Calu3 (cell line): Measurements from ENCODE around the gene BICDL1. TPM values are rescaled to one million over a fixed set of nuclear protein-coding genes. Genes with fewer than 3 reads are reported as not detected.

Experiments
- BruUV-seq: library from RNA; stranded (reverse); fragments of 400-500 nt; replicated peaks from 2 replicates; lab custom pipeline; 2021; lab: Mats Ljungman, UMichigan
- CTCF ChIA-PET: fragments of 300-600 bp; sonication (Branson Sonifier 250); formaldehyde crosslinking; loops from one replicate; lab custom pipeline; 2022; ENCODE audit warnings: antibody characterized with exemption; lab: Charles Lee
- DNase-seq: peaks from one replicate; pipeline ENCODE4 v3.0.0; 2022
- H3K27ac Mint-ChIP-seq: one replicate; pipeline ENCODE4 v1.8.0; 2022; ENCODE audit warnings: mixed read lengths; ENCODE audit not compliant: unreplicated experiment
- H3K27me3 Mint-ChIP-seq: one replicate; pipeline ENCODE4 v1.8.0; 2022; ENCODE audit warnings: mixed read lengths; ENCODE audit not compliant: unreplicated experiment
- H3K36me3 Mint-ChIP-seq: one replicate; pipeline ENCODE4 v1.8.0; 2022; ENCODE audit warnings: mild to moderate bottlenecking, moderate library complexity, mixed read lengths; ENCODE audit not compliant: insufficient read depth, unreplicated experiment
- H3K4me1 Mint-ChIP-seq: one replicate; pipeline ENCODE4 v1.8.0; 2022; ENCODE audit warnings: mild to moderate bottlenecking, low read depth, mixed read lengths; ENCODE audit not compliant: unreplicated experiment
- H3K4me3 Mint-ChIP-seq: one replicate; pipeline ENCODE4 v1.8.0; 2022; ENCODE audit warnings: mild to moderate bottlenecking, low read depth, moderate library complexity, mixed read lengths; ENCODE audit not compliant: unreplicated experiment
- H3K9me3 Mint-ChIP-seq: one replicate; pipeline ENCODE4 v1.8.0; 2022; ENCODE audit warnings: low read depth, mixed read lengths; ENCODE audit not compliant: unreplicated experiment
- intact Hi-C: fragments of 100-400 bp; cut with micrococcal nuclease; formaldehyde crosslinking; loops from one replicate; pipeline ENCODE4 v1.10.0; 2022; ENCODE audit not compliant: unreplicated experiment
- total RNA-seq: library from RNA; stranded (reverse); gene quantifications from 2 replicates; pipeline ENCODE4 v1.2.3, GENCODE V29; 2022
- TF ChIP-seq, protein P1 (sequence below): fragments of 200-600 bp; IDR thresholded peaks from one replicate; pipeline ENCODE4 v1.8.0; 2022; ENCODE audit warnings: antibody characterized with exemption; ENCODE audit not compliant: unreplicated experiment

The BICDL1 gene
- total RNA-seq, 1 experiment from 2014 or later, result 25.7 TPM

DNA sequence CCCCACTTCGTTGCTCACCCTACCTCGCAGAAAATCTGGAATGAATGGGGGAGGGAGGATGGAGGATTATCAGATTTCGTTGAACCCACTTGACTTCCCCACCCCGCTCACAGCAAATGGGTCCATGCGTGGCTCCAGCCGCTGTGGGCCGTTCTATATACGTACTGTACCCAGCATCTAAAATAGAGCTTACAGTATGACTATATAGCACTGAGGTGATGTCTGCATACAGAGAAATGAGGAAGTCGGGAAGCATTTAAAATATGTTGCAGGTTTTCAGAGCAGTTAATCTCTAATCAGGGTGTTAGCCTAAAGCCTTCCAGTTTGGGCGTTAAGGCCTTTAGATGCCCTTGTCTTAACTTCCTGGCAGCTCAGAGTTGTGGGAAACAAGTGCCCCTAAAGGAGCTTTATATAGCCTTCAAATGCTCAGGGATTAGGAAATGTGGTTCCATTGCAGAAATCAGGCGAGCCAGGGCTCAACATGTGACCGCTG lies 1.4 kb downstream of the BICDL1 start:
- TF ChIP-seq, protein P1, sequence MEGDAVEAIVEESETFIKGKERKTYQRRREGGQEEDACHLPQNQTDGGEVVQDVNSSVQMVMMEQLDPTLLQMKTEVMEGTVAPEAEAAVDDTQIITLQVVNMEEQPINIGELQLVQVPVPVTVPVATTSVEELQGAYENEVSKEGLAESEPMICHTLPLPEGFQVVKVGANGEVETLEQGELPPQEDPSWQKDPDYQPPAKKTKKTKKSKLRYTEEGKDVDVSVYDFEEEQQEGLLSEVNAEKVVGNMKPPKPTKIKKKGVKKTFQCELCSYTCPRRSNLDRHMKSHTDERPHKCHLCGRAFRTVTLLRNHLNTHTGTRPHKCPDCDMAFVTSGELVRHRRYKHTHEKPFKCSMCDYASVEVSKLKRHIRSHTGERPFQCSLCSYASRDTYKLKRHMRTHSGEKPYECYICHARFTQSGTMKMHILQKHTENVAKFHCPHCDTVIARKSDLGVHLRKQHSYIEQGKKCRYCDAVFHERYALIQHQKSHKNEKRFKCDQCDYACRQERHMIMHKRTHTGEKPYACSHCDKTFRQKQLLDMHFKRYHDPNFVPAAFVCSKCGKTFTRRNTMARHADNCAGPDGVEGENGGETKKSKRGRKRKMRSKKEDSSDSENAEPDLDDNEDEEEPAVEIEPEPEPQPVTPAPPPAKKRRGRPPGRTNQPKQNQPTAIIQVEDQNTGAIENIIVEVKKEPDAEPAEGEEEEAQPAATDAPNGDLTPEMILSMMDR, result no peak
- H3K4me1 Mint-ChIP-seq, result peaks cover 15% of the 10 kb centered on the region
- CTCF ChIA-PET, result interaction anchor here (1.2 to 1.9 kb wide), 2 partner anchors 50 to 97 kb away, joined by 3 to 8 read pairs; no protein-coding TSS in a partner anchor
- no peaks in the 10 kb centered on the region for H3K9me3 Mint-ChIP-seq
- no TSS peak for BruUV-seq
- peaks cover 7% of the 10 kb centered on the region for H3K27me3 Mint-ChIP-seq
- peaks cover 34% of the 10 kb centered on the region for H3K36me3 Mint-ChIP-seq
- H3K4me3 Mint-ChIP-seq, result peak overlapping the region; percentile 90
- intact Hi-C loops, result loop anchor here (2.0 kb wide), 1 partner anchor 88 kb away; no protein-coding TSS in a partner anchor
- H3K27ac Mint-ChIP-seq, result no peak overlapping the region
- no peak for DNase-seq

DNA sequence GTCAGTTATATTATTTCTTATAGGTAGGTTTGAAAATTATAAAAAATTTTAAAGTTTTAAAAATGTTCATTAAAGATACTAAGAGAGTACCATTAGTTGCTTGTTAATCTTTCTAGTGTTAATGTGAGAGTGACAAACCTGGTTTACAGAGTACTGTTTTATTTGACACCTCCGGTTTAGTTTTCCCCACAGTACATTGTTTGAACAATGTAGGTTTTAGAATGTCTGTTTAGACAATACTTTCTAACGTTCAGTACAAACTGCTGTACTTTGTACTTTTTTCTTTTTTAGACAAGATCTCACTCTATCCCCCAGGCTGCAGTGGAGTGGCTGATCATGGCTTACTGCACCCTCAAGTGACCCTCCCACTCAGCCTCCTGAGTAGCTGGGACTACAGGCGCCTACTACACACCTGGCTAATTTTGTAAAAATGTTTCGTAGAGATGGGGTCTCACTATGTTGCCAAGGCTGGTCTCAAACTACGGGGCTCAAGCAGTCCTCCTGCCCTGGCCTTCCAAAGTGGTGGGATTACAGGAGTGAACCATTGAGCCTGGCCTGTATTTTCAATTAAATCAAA lies 3.2 kb downstream of the BICDL1 start:
- CTCF ChIA-PET, result no interaction called here
- no peak for DNase-seq
- H3K9me3 Mint-ChIP-seq, result no peaks in the 10 kb centered on the region
- no TSS peak for BruUV-seq
- no peak overlapping the region for H3K27ac Mint-ChIP-seq
- TF ChIP-seq, protein P1, result no peak
- H3K4me1 Mint-ChIP-seq, result peaks cover 15% of the 10 kb centered on the region
- intact Hi-C loops, result no loop called here
- H3K4me3 Mint-ChIP-seq, result no peak overlapping the region
- no peaks in the 10 kb centered on the region for H3K27me3 Mint-ChIP-seq
- peaks cover 34% of the 10 kb centered on the region for H3K36me3 Mint-ChIP-seq

DNA sequence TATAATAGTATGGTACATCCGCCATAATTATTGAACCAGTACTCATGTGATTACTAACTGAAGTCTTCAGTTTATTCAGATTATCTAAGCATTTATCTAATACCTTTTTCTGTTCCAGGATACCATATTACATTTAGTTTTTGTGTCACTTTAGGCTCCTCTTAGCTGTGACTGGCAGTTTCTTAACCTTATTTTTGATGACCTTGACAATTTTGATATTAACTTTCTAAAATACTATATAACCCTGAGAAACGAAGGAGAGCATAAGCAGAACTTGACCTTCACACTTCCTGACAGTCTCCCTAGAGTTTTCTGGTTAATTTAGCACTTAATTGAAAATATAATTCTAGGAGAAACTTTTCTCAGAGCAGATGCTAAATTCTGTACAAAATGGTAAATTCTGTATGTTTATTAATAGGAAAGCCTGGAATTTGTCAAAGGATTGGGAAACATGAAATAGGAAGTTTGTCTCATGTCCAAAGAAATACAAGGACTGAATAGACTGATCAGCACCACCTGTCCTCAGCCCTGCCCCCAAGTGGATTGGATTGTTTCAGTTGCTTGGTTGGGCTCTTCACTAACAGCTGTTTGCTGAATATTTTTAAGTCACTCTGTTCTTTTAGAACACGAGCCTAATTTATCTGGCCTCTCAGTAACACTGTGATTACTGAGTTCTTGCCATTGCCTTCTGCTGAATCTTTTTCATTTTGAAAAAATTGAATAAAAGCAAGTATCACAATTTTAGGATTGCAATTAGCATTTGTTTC lies 6.0 kb downstream of the BICDL1 start:
- DNase-seq, result no peak
- Mint-ChIP-seq H3K36me3 (peaks cover 15% of the 10 kb centered on the region), H3K4me3 (no peak overlapping the region), H3K4me1 (peaks cover 6% of the 10 kb centered on the region), H3K27me3 (no peaks in the 10 kb centered on the region), H3K9me3 (no peaks in the 10 kb centered on the region), H3K27ac (no peak overlapping the region)
- intact Hi-C loops, result no loop called here
- CTCF ChIA-PET, result no interaction called here
- BruUV-seq, result no TSS peak
- TF ChIP-seq, protein P1, result no peak

DNA sequence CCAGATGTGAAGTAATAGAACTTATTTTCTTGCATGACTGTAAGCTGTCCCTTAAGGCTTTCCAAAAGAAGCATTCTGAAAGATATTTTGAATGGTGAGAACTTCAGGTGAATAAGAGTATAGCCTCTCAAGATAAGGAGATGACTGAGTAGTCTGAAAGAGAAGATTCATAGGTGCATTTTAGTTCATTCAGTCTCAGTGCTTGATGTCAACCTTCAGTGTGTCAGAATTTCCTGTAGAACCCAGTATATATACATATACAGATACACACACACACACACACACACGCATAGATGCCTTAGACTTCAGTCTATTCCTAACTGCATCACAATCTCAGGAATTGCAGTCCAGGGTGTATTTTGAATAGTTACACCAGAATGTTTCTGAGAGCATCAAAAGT lies 7.4 kb downstream of the BICDL1 start:
- Mint-ChIP-seq H3K9me3 (no peaks in the 10 kb centered on the region), H3K36me3 (peaks cover 6% of the 10 kb centered on the region), H3K4me3 (no peak overlapping the region), H3K27me3 (no peaks in the 10 kb centered on the region), H3K4me1 (no peaks in the 10 kb centered on the region), H3K27ac (no peak overlapping the region)
- CTCF ChIA-PET, result no interaction called here
- TF ChIP-seq, protein P1, result no peak
- BruUV-seq, result no TSS peak
- DNase-seq, result no peak
- intact Hi-C loops, result no loop called here
